HEK293 (cell line): ENCODE measurements around the gene RMND5B.
A peak's percentile ranks its signal among the peaks of the same experiment; 100 is the strongest.

Source experiments
- CTCF ChIA-PET: fragments of 350-600 bp; formaldehyde crosslinking; extraction: SDS; loops from one replicate; lab custom pipeline; 2021; ENCODE audit warnings: antibody characterized with exemption; lab: Yijun Ruan, JAX
- POLR2A ChIA-PET: fragments of 300-600 bp; formaldehyde crosslinking; extraction: SDS; loops from one replicate; lab custom pipeline; 2020; ENCODE audit warnings: antibody characterized with exemption, inconsistent platforms; lab: Yijun Ruan, JAX
- H3K27ac ChIP-seq: fragments of 200-500 bp; sonication (Bioruptor generic); 2 replicates; pipeline ENCODE4 v1.5.1; 2014; ENCODE audit warnings: low read depth, low read length, control low read depth, inconsistent platforms; ENCODE audit errors: extremely low read depth
- H3K36me3 ChIP-seq, 2 experiments: fragments of 200-500 bp in 1 of 2; sonication (Bioruptor generic) in 1 of 2; 1 replicate in 1 of 2; 2 replicates in 1 of 2; pipeline ENCODE4 v1.5.1; 2014 to 2017; ENCODE audit warnings: inconsistent platforms in 2 of 2, low read length in 2 of 2; ENCODE audit not compliant: control insufficient read depth in 2 of 2, insufficient read depth in 1 of 2
- H3K4me1 ChIP-seq: fragments of 200-500 bp; sonication (Bioruptor generic); 2 replicates; pipeline ENCODE4 v1.5.1; 2014; ENCODE audit warnings: mild to moderate bottlenecking, low read length, inconsistent platforms; ENCODE audit not compliant: control insufficient read depth, insufficient read depth
- H3K4me3 ChIP-seq: 2 replicates; pipeline ENCODE4 v1.5.1; 2011; ENCODE audit warnings: low read depth, mild to moderate bottlenecking, control low read depth, low read length, moderate library complexity
- H3K9me3 ChIP-seq: fragments of 200-500 bp; sonication (Bioruptor generic); 2 replicates; pipeline ENCODE4 v1.5.1; 2014; ENCODE audit warnings: low read depth, low read length, inconsistent platforms; ENCODE audit not compliant: control insufficient read depth, insufficient read depth
- ATF2 ChIP-seq: fragments of 450-650 bp; formaldehyde crosslinking; IDR thresholded peaks from 2 replicates; pipeline ENCODE4 v1.5.1; 2016; ENCODE audit warnings: missing biosample characterization, missing genetic modification characterization, low read depth
- CTCF ChIP-seq: fragments of 450-650 bp; formaldehyde crosslinking; IDR thresholded peaks from 2 replicates; pipeline ENCODE4 v1.5.1; 2016; ENCODE audit warnings: missing biosample characterization, missing genetic modification characterization
- GLIS1 ChIP-seq: fragments of 450-650 bp; formaldehyde crosslinking; IDR thresholded peaks from 2 replicates; pipeline ENCODE4 v1.5.1; 2016; ENCODE audit warnings: missing biosample characterization, missing genetic modification characterization
- HOXD13 ChIP-seq: sonication (generic); formaldehyde crosslinking; IDR thresholded peaks from 2 replicates; pipeline ENCODE4 v1.8.0; 2022; ENCODE audit warnings: missing genetic modification reagents, borderline replicate concordance
- IKZF3 ChIP-seq: fragments of 450-650 bp; IDR thresholded peaks from 2 replicates; pipeline ENCODE4 v1.5.0; 2018; ENCODE audit warnings: missing biosample characterization, mild to moderate bottlenecking, missing genetic modification characterization, moderate library complexity
- REPIN1 ChIP-seq: fragments of 450-650 bp; formaldehyde crosslinking; IDR thresholded peaks from 2 replicates; pipeline ENCODE4 v1.5.1; 2017; ENCODE audit warnings: missing biosample characterization, missing genetic modification characterization, low read depth
- SP7 ChIP-seq: fragments of 450-650 bp; formaldehyde crosslinking; IDR thresholded peaks from 2 replicates; pipeline ENCODE4 v1.5.1; 2016; ENCODE audit warnings: missing biosample characterization, missing genetic modification characterization
- ZBTB21 ChIP-seq: fragments of 450-650 bp; formaldehyde crosslinking; IDR thresholded peaks from 2 replicates; pipeline ENCODE4 v1.5.1; 2017; ENCODE audit warnings: missing biosample characterization, missing genetic modification characterization
- ZBTB26 ChIP-seq: fragments of 450-650 bp; formaldehyde crosslinking; optimal IDR thresholded peaks from 2 replicates; pipeline ENCODE3; 2016; ENCODE audit warnings: missing biosample characterization, mild to moderate bottlenecking, missing genetic modification characterization
- ZBTB44 ChIP-seq: fragments of 450-650 bp; IDR thresholded peaks from 2 replicates; pipeline ENCODE4 v1.5.1; 2018; ENCODE audit warnings: missing biosample characterization, mild to moderate bottlenecking, missing genetic modification characterization
- ZFP69B ChIP-seq: fragments of 450-650 bp; formaldehyde crosslinking; IDR thresholded peaks from 2 replicates; pipeline ENCODE4 v1.5.1; 2016; ENCODE audit warnings: missing biosample characterization, missing genetic modification characterization
- ZNF132 ChIP-seq: fragments of 450-650 bp; formaldehyde crosslinking; IDR thresholded peaks from 2 replicates; pipeline ENCODE4 v1.5.1; 2017; ENCODE audit warnings: missing biosample characterization, missing genetic modification characterization, borderline replicate concordance
- ZNF140 ChIP-seq: fragments of 450-650 bp; formaldehyde crosslinking; IDR thresholded peaks from 2 replicates; pipeline ENCODE4 v1.5.1; 2016; ENCODE audit warnings: missing biosample characterization, missing genetic modification characterization
- ZNF146 ChIP-seq: fragments of 450-650 bp; formaldehyde crosslinking; IDR thresholded peaks from 2 replicates; pipeline ENCODE4 v1.5.1; 2016; ENCODE audit warnings: missing biosample characterization, missing genetic modification characterization
- ZNF184 ChIP-seq: fragments of 450-650 bp; IDR thresholded peaks from 2 replicates; pipeline ENCODE4 v1.5.1; 2018; ENCODE audit warnings: missing biosample characterization, mild to moderate bottlenecking, missing genetic modification characterization
- ZNF302 ChIP-seq: fragments of 450-650 bp; formaldehyde crosslinking; IDR thresholded peaks from 2 replicates; pipeline ENCODE4 v1.5.1; 2016; ENCODE audit warnings: missing biosample characterization, missing genetic modification characterization, low read depth
- ZNF324 ChIP-seq: fragments of 450-650 bp; formaldehyde crosslinking; IDR thresholded peaks from 2 replicates; pipeline ENCODE4 v1.5.1; 2016; ENCODE audit warnings: missing biosample characterization, missing genetic modification characterization
- ZNF37A ChIP-seq: fragments of 450-650 bp; IDR thresholded peaks from 2 replicates; pipeline ENCODE4 v1.5.1; 2018; ENCODE audit warnings: missing biosample characterization, missing genetic modification characterization
- ZNF580 ChIP-seq: fragments of 450-650 bp; formaldehyde crosslinking; IDR thresholded peaks from 2 replicates; pipeline ENCODE4 v1.5.1; 2016; ENCODE audit warnings: missing biosample characterization, missing genetic modification characterization
- ZNF677 ChIP-seq: fragments of 450-650 bp; IDR thresholded peaks from 2 replicates; pipeline ENCODE4 v1.5.0; 2018; ENCODE audit warnings: missing biosample characterization, mild to moderate bottlenecking, missing genetic modification characterization, moderate library complexity
- ZNF777 ChIP-seq: fragments of 450-650 bp; formaldehyde crosslinking; IDR thresholded peaks from 2 replicates; pipeline ENCODE4 v1.5.1; 2017; ENCODE audit warnings: missing biosample characterization, missing genetic modification characterization, borderline replicate concordance

The RMND5B gene

GRCh38 chr5:178111925-178112324 lies 18.9 kb upstream of the RMND5B start:
- Histone ChIP-seq H3K4me1 (no peaks in the 10 kb centered on the region), H3K9me3 (no peaks in the 10 kb centered on the region), H3K4me3 (no peak overlapping the region), H3K27ac (no peak overlapping the region), H3K36me3 (no peaks in the 10 kb centered on the region)
- POLR2A ChIA-PET, result no interaction called here
- CTCF ChIA-PET, result no interaction called here
- no peak for TF ChIP-seq ZNF302 (tag by site-specific recombination)
- no peak for TF ChIP-seq ZNF140
- TF ChIP-seq ATF2, result no peak
- TF ChIP-seq REPIN1 (tag by site-specific recombination), result no peak

- Histone ChIP-seq H3K36me3 (no peaks in the 10 kb centered on the region), H3K4me1 (no peaks in the 10 kb centered on the region), H3K27ac (no peak overlapping the region), H3K9me3 (no peaks in the 10 kb centered on the region), H3K4me3 (no peak overlapping the region)
- ChIA-PET CTCF (interaction anchor here (0.6 kb wide), 1 partner anchor 72 kb away, joined by 3 read pairs; no protein-coding TSS in a partner anchor), POLR2A (interaction anchor here (1.3 kb wide), 1 partner anchor 26 kb away, joined by 3 read pairs; no protein-coding TSS in a partner anchor)
- no peak for TF ChIP-seq ZNF132 (tag by site-specific recombination)
- TF ChIP-seq ZNF324, result 0 out of 2 replicates have a peak, but pooled peaks have one; percentile 21
- peak; percentile 98 for TF ChIP-seq ZNF146 (tag by site-specific recombination)
- TF ChIP-seq GLIS1 (tag by site-specific recombination), result no peak
- TF ChIP-seq ZNF580 (tag by site-specific recombination), result peak; percentile 70
These were observed 18.3 kb upstream of the RMND5B start for GRCh38 chr5:178112545-178112944.

- peak within 1 kb of the TSS; percentile 49 for H3K4me3 ChIP-seq
- no peaks in the 10 kb centered on the region for H3K36me3 ChIP-seq
- no peaks in the 10 kb centered on the region for H3K9me3 ChIP-seq
- H3K27ac ChIP-seq, result no peak within 1 kb of the TSS
- POLR2A ChIA-PET, result interaction anchor here (1.3 kb wide), 1 partner anchor 25 kb away, joined by 3 read pairs; no protein-coding TSS in a partner anchor
- no peaks in the 10 kb centered on the region for H3K4me1 ChIP-seq
- CTCF ChIA-PET, result interaction anchor here (1.0 kb wide), 1 partner anchor 36 kb away, joined by 3 read pairs; no protein-coding TSS in a partner anchor
- TF ChIP-seq ZNF777 (tag by site-specific recombination) (no peak), ZBTB44 (tag by site-specific recombination) (peak; percentile 57; the same call in 1 of the 2 replicates), HOXD13 (CRISPR knock-in tag) (no peak), ZNF677 (tag by site-specific recombination) (peak; percentile 69), ZFP69B (no peak), ZBTB21 (no peak), ZBTB26 (tag by site-specific recombination) (peak; percentile 74), IKZF3 (tag by site-specific recombination) (peak; percentile 71), SP7 (tag by site-specific recombination) (peak; percentile 19; the same call in 1 of the 2 replicates), ATF2 (no peak), CTCF (tag by site-specific recombination) (peak; percentile 46; the same call in 1 of the 2 replicates), ZNF37A (tag by site-specific recombination) (peak; percentile 37; the same call in 1 of the 2 replicates), ZNF184 (tag by site-specific recombination) (0 out of 2 replicates have a peak, but pooled peaks have one; percentile 50)
These were observed 17.6 kb upstream of the RMND5B start, which contains the start of gene N4BP3 for GRCh38 chr5:178113141-178113787. TSS of gene N4BP3 (plus strand) at chr5:178113532. CDS start at chr5:178119584, 6,052 bp downstream.
